MCF 10A (cell line): ENCODE measurements around the gene S100A4. TPM values are rescaled to one million over a fixed set of nuclear protein-coding genes. Genes with fewer than 3 reads are reported as not detected.

Source experiments
- BruUV-seq: library from RNA; stranded (reverse); fragments of 400-500 nt; replicated peaks from 2 replicates; lab custom pipeline; 2021; lab: Mats Ljungman, UMichigan
- CTCF ChIA-PET: fragments of 300-600 bp; sonication (Branson Sonifier 250); formaldehyde crosslinking; extraction: SDS; loops from one replicate; lab custom pipeline; 2021; ENCODE audit warnings: antibody characterized with exemption, inconsistent platforms; lab: Yijun Ruan, JAX
- POLR2A ChIA-PET: fragments of 300-600, 350-650 bp; sonication (Branson Sonifier 250); formaldehyde crosslinking; extraction: SDS; loops from one replicate; lab custom pipeline; 2020; ENCODE audit warnings: antibody characterized with exemption, inconsistent platforms; lab: Yijun Ruan, JAX
- DNase-seq: peaks from one replicate; pipeline ENCODE4 v3.0.0-alpha.2; 2018; ENCODE audit not compliant: unreplicated experiment
- H3K27ac Mint-ChIP-seq: one replicate; pipeline ENCODE4 v1.8.0; 2022; ENCODE audit warnings: mild to moderate bottlenecking, low read depth, mixed read lengths; ENCODE audit not compliant: unreplicated experiment
- H3K27me3 Mint-ChIP-seq: one replicate; pipeline ENCODE4 v1.8.0; 2022; ENCODE audit warnings: mixed read lengths; ENCODE audit not compliant: insufficient read depth, unreplicated experiment
- H3K36me3 Mint-ChIP-seq: one replicate; pipeline ENCODE4 v1.8.0; 2022; ENCODE audit warnings: mild to moderate bottlenecking, moderate library complexity, mixed read lengths; ENCODE audit not compliant: insufficient read depth, unreplicated experiment
- H3K4me1 Mint-ChIP-seq: one replicate; pipeline ENCODE4 v1.8.0; 2022; ENCODE audit warnings: mixed read lengths; ENCODE audit not compliant: insufficient read depth, unreplicated experiment
- H3K4me3 Mint-ChIP-seq: one replicate; pipeline ENCODE4 v1.8.0; 2022; ENCODE audit warnings: mild to moderate bottlenecking, moderate library complexity, mixed read lengths; ENCODE audit not compliant: unreplicated experiment
- H3K9me3 Mint-ChIP-seq: one replicate; pipeline ENCODE4 v1.8.0; 2022; ENCODE audit warnings: mixed read lengths; ENCODE audit not compliant: unreplicated experiment
- intact Hi-C: fragments of 100-400 bp; cut with micrococcal nuclease; formaldehyde crosslinking; loops from 2 replicates; pipeline ENCODE4 v1.14.1; 2022
- total RNA-seq: library from RNA; stranded (reverse); gene quantifications from 2 replicates; pipeline ENCODE4 v1.2.3, GENCODE V29; 2022
- TF ChIP-seq, protein P1 (sequence below): fragments of 200-600 bp; IDR thresholded peaks from one replicate; pipeline ENCODE4 v1.8.0; 2022; ENCODE audit warnings: antibody characterized with exemption, mild to moderate bottlenecking; ENCODE audit not compliant: unreplicated experiment

S100A4 gene
- total RNA-seq, 1 experiment from 2014 or later = 60.7 TPM

DNA sequence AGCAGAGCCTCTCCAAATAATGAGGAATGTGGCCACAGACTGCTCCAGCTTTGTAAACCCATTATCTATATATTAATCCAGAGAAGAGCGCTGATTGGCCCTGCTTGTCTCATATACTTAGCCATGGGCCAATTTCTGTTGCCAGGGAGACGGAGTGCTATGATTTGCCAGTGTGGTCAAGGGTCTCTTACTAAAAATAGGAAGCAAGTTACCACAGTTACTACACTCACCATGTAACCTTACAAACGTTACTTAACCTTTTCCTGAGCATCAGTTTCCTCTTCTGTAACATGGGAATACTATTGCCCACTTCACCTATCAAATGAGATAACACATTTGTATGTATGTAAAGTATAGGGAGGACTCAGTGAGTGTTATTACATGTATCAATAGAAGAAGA lies 27.7 kb upstream of the S100A4 start:
- Mint-ChIP-seq H3K27ac (peak overlapping the region; percentile 67), H3K36me3 (no peaks in the 10 kb centered on the region), H3K4me1 (peaks cover 33% of the 10 kb centered on the region), H3K4me3 (no peak overlapping the region), H3K27me3 (no peaks in the 10 kb centered on the region), H3K9me3 (no peaks in the 10 kb centered on the region)
- ChIA-PET POLR2A (interaction anchor here (0.7 to 7.1 kb wide), 24 partner anchors 8 to 417 kb away, joined by 3 to 476 read pairs (median 7); partner anchors contain the start of genes CHTOP, ILF2, RAB13 and RPS27), CTCF (interaction anchor here (0.6 to 7.5 kb wide), 38 partner anchors 8 to 413 kb away, joined by 3 to 379 read pairs (median 10); partner anchors contain the start of genes CHTOP, ILF2, PGLYRP4 and RAB13)
- DNase-seq = no peak
- intact Hi-C loops = loop anchor here (2.0 kb wide), 1 partner anchor 35 kb away; no protein-coding TSS in a partner anchor
- BruUV-seq = no TSS peak
- TF ChIP-seq, protein P1, sequence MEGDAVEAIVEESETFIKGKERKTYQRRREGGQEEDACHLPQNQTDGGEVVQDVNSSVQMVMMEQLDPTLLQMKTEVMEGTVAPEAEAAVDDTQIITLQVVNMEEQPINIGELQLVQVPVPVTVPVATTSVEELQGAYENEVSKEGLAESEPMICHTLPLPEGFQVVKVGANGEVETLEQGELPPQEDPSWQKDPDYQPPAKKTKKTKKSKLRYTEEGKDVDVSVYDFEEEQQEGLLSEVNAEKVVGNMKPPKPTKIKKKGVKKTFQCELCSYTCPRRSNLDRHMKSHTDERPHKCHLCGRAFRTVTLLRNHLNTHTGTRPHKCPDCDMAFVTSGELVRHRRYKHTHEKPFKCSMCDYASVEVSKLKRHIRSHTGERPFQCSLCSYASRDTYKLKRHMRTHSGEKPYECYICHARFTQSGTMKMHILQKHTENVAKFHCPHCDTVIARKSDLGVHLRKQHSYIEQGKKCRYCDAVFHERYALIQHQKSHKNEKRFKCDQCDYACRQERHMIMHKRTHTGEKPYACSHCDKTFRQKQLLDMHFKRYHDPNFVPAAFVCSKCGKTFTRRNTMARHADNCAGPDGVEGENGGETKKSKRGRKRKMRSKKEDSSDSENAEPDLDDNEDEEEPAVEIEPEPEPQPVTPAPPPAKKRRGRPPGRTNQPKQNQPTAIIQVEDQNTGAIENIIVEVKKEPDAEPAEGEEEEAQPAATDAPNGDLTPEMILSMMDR = no peak

DNA sequence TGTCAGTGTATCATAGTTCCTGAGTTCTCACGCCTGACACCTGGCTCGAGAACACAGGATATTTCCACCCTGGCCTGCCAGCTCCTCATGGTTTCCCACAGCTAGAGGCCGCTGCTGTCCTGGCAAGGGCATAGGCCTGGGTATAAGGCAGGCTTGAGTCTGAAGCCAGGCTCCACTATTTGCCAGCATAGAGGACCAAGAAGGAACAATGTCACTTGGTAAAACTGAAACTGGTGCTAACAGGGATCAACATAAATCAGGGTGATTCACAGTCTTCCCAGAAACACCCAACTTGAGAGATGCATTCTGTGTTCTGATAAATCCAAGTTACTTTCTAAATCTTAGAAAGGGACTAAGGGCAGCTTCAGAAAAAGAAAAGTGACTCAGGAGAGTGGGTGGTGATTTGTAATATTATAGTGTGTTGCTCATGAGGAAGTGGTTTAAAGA lies 27.0 kb upstream of the S100A4 start:
- BruUV-seq = no TSS peak
- no peaks in the 10 kb centered on the region for H3K36me3 Mint-ChIP-seq
- H3K4me3 Mint-ChIP-seq = no peak overlapping the region
- H3K9me3 Mint-ChIP-seq = no peaks in the 10 kb centered on the region
- no peaks in the 10 kb centered on the region for H3K27me3 Mint-ChIP-seq
- TF ChIP-seq, protein P1 = peak; percentile 98
- H3K4me1 Mint-ChIP-seq = peaks cover 33% of the 10 kb centered on the region
- H3K27ac Mint-ChIP-seq = peak overlapping the region; percentile 67
- ChIA-PET CTCF (interaction anchor here (0.5 to 7.5 kb wide), 59 partner anchors 8 to 418 kb away, joined by 3 to 379 read pairs (median 5); partner anchors contain the start of genes CHTOP, ILF2, PGLYRP4 and RAB13), POLR2A (interaction anchor here (0.6 to 7.1 kb wide), 34 partner anchors 9 to 418 kb away, joined by 3 to 476 read pairs (median 6); partner anchors contain the start of genes CHTOP, GATAD2B, ILF2 and INTS3)
- intact Hi-C loops = loop anchor here (1.0 to 2.0 kb wide), 8 partner anchors 36 to 414 kb away; partner anchors contain the start of genes RAB13, S100A13 and SNAPIN
- peak; percentile 94 for DNase-seq

DNA sequence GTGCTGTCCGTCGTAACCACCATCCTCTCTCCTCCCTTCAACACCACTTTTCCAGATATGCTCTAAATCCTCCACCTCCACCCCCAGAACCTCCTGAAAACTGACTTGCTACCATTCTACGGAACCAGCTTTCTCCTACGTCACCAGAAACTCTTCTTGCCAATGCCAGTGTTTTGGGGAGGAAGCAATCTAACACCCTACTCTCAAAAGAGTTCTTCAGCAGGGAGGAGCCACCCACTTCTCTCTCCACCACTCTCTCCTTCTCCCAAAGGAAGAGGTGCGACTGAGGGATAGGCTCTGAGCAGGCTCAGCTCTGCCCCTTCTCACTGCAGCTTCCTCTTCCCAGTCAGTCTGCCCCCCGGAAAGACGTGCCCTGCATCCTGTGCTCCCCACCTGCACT lies 26.1 kb upstream of the S100A4 start:
- no peak overlapping the region for H3K4me3 Mint-ChIP-seq
- intact Hi-C loops = loop anchor here (1.0 to 2.0 kb wide), 8 partner anchors 37 to 415 kb away; partner anchors contain the start of genes RAB13, S100A13 and SNAPIN
- H3K4me1 Mint-ChIP-seq = peaks cover 36% of the 10 kb centered on the region
- H3K9me3 Mint-ChIP-seq = no peaks in the 10 kb centered on the region
- TF ChIP-seq, protein P1 = no peak
- ChIA-PET CTCF (interaction anchor here (0.6 to 7.5 kb wide), 47 partner anchors 8 to 418 kb away, joined by 3 to 379 read pairs (median 6); partner anchors contain the start of genes CHTOP, ILF2, PGLYRP4 and RAB13), POLR2A (interaction anchor here (0.7 to 7.1 kb wide), 20 partner anchors 10 to 415 kb away, joined by 3 to 476 read pairs (median 10); partner anchors contain the start of genes CHTOP, GATAD2B, ILF2 and RAB13)
- H3K36me3 Mint-ChIP-seq = no peaks in the 10 kb centered on the region
- H3K27me3 Mint-ChIP-seq = no peaks in the 10 kb centered on the region
- BruUV-seq = no TSS peak
- no peak for DNase-seq
- no peak overlapping the region for H3K27ac Mint-ChIP-seq

DNA sequence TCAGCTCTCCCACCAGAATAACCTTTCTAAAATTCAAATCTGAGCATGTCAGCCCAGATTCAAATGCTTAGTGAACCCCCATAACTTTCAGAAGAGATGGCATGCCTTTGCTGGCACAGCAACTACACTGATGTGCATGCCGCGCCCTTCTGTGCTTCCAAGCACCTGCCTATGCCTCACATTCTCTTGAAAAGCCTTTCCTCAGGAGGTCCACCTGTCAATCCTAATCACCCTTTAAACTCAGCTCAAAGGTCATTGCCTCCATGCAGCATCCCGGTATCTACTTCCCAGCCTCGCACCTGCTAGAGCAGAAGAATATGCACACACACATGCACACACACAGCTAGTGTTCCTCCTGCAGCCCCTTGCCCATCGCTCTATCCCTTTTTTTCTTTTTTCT lies 25.3 kb upstream of the S100A4 start:
- Mint-ChIP-seq H3K9me3 (no peaks in the 10 kb centered on the region), H3K36me3 (no peaks in the 10 kb centered on the region), H3K4me3 (no peak overlapping the region), H3K4me1 (peaks cover 44% of the 10 kb centered on the region), H3K27ac (no peak overlapping the region), H3K27me3 (no peaks in the 10 kb centered on the region)
- no peak for DNase-seq
- ChIA-PET CTCF (interaction anchor here (0.6 to 7.5 kb wide), 17 partner anchors 16 to 218 kb away, joined by 3 to 379 read pairs (median 19); partner anchors contain the start of genes ILF2, S100A1, S100A13 and S100A14), POLR2A (interaction anchor here (0.9 to 7.1 kb wide), 9 partner anchors 22 to 415 kb away, joined by 3 to 476 read pairs (median 10); partner anchors contain the start of genes CHTOP, RAB13, S100A13 and S100A14)
- intact Hi-C loops = no loop called here
- BruUV-seq = no TSS peak
- TF ChIP-seq, protein P1 = no peak
